GM18520 (cell line): ENCODE results near the gene TMEM87A.
"Not testable (repeated sequence)": the region's sequence is repeated elsewhere in the genome, so short reads cannot be mapped to it uniquely, and the experiment has no call there.

Experiments used
- ATAC-seq: cut with Tn5 transposase; IDR thresholded peaks from one replicate; pipeline ENCODE4 v1.9.1; 2021; ENCODE audit not compliant: unreplicated experiment

Gene TMEM87A

GRCh38 chr15:42272939-42273899, at the start of gene TMEM87A, which contains the start of gene GANC:
Gene TMEM87A, minus strand, starts transcription at chr15:42273433. Its CDS starts 35 bp downstream, at chr15:42273398.
Gene GANC, plus strand, starts transcription at chr15:42273201. Its CDS starts 1,281 bp downstream, at chr15:42274482.
- ATAC-seq, result peak; percentile 86

GRCh38 chr15:42319206-42319605, 46.0 kb upstream of the TMEM87A start:
- ATAC-seq, result no peak

- ATAC-seq, result not testable (repeated sequence)
Observed at GRCh38 chr15:42316282-42316805, 43.1 kb upstream of the TMEM87A start.

- no peak for ATAC-seq
Observed at GRCh38 chr15:42315521-42315920, 42.3 kb upstream of the TMEM87A start.

GRCh38 chr15:42314818-42315217, 41.6 kb upstream of the TMEM87A start:
- ATAC-seq, result no peak

GRCh38 chr15:42313463-42313862, 40.2 kb upstream of the TMEM87A start:
- ATAC-seq, result no peak

- ATAC-seq, result no peak
Observed at GRCh38 chr15:42306681-42307080, 33.4 kb upstream of the TMEM87A start.

- ATAC-seq, result not testable (repeated sequence)
Observed at GRCh38 chr15:42301004-42301403, 27.8 kb upstream of the TMEM87A start.

GRCh38 chr15:42289166-42289565, 15.9 kb upstream of the TMEM87A start:
- no peak for ATAC-seq

- no peak for ATAC-seq
Observed at GRCh38 chr15:42287931-42288330, 14.7 kb upstream of the TMEM87A start.

GRCh38 chr15:42286445-42287029, 13.3 kb upstream of the TMEM87A start:
- no peak for ATAC-seq

GRCh38 chr15:42285034-42285433, 11.8 kb upstream of the TMEM87A start:
- ATAC-seq, result no peak

- ATAC-seq, result no peak
Observed at GRCh38 chr15:42284551-42284950, 11.3 kb upstream of the TMEM87A start.

- no peak for ATAC-seq
Observed at GRCh38 chr15:42283671-42284070, 10.4 kb upstream of the TMEM87A start.

- ATAC-seq, result no peak
Observed at GRCh38 chr15:42282926-42283325, 9.7 kb upstream of the TMEM87A start.

GRCh38 chr15:42282344-42282743, 9.1 kb upstream of the TMEM87A start:
- no peak for ATAC-seq

- no peak for ATAC-seq
Observed at GRCh38 chr15:42279234-42279723, 6.0 kb upstream of the TMEM87A start.

GRCh38 chr15:42276762-42277161, 3.5 kb upstream of the TMEM87A start:
- no peak for ATAC-seq

GRCh38 chr15:42275780-42276391, 2.7 kb upstream of the TMEM87A start:
- no peak for ATAC-seq

GRCh38 chr15:42274702-42274989, 1.4 kb upstream of the TMEM87A start:
- ATAC-seq, result no peak

GRCh38 chr15:42273900-42274701, 868 bp upstream of the TMEM87A start:
- ATAC-seq, result peak; percentile 4
